H1 (cell line): ENCODE results near the gene MFAP3L. TPM values are rescaled to one million over a fixed set of nuclear protein-coding genes. Genes with fewer than 3 reads are reported as not detected.
"Not testable (repeated sequence)": the region's sequence is repeated elsewhere in the genome, so short reads cannot be mapped to it uniquely, and the experiment has no call there.

ENCODE experiments used
- CTCF ChIA-PET: fragments of 300-600 bp; sonication (Branson Sonifier 250); formaldehyde crosslinking; loops from one replicate; lab custom pipeline; 2021; ENCODE audit not compliant: partially characterized antibody; lab: Charles Lee
- POLR2A ChIA-PET: fragments of 300-600 bp; sonication (Branson Sonifier 250); formaldehyde crosslinking; loops from one replicate; lab custom pipeline; 2021; ENCODE audit warnings: inconsistent platforms; ENCODE audit not compliant: partially characterized antibody; lab: Charles Lee
- DNase-seq, 2 experiments: peaks; one replicate each; pipeline versions ENCODE4 v3.0.0 to v3.0.0-alpha.2; 2010 to 2022; ENCODE audit warnings: low spot score in 2 of 2, low read depth in 1 of 2, mixed read lengths in 1 of 2
- FAIRE-seq: peaks from 2 replicates; lab custom pipeline; 2011; peaks lifted over from hg19 to GRCh38; lab: Jason Lieb, UNC
- H2AFZ ChIP-seq: 2 replicates; pipeline ENCODE4 v1.8.1; 2012; ENCODE audit warnings: low read length, inconsistent platforms
- H2AK5ac ChIP-seq: 2 replicates; pipeline ENCODE4 v1.6.1; 2013; ENCODE audit warnings: low read depth, low read length
- H2BK120ac ChIP-seq: replicated peaks from 2 replicates; pipeline ENCODE3; 2013; ENCODE audit warnings: low read depth, low read length, inconsistent platforms
- H2BK12ac ChIP-seq: 2 replicates; pipeline ENCODE4 v1.6.1; 2013; ENCODE audit warnings: low read depth, low read length
- H2BK15ac ChIP-seq: 2 replicates; pipeline ENCODE4 v1.6.1; 2013; ENCODE audit warnings: low read length
- H2BK20ac ChIP-seq: 2 replicates; pipeline ENCODE4 v1.6.1; 2013; ENCODE audit warnings: low read length
- H2BK5ac ChIP-seq: 2 replicates; pipeline ENCODE4 v1.6.1; 2013; ENCODE audit warnings: low read depth, low read length
- H3K14ac ChIP-seq: 2 replicates; pipeline ENCODE4 v1.6.1; 2013; ENCODE audit warnings: inconsistent platforms; ENCODE audit not compliant: insufficient read length
- H3K18ac ChIP-seq: 2 replicates; pipeline ENCODE4 v1.6.1; 2013; ENCODE audit warnings: low read length; ENCODE audit errors: extremely low read depth
- H3K23ac ChIP-seq: 2 replicates; pipeline ENCODE4 v1.6.1; 2013; ENCODE audit warnings: inconsistent platforms; ENCODE audit not compliant: insufficient read length
- H3K23me2 ChIP-seq: 2 replicates; pipeline ENCODE4 v1.6.1; 2013; ENCODE audit warnings: low read depth, low read length
- H3K27ac ChIP-seq: 2 replicates; pipeline ENCODE4 v1.6.1; 2011; ENCODE audit warnings: low read depth, low read length, inconsistent platforms
- H3K27me3 ChIP-seq, 4 experiments: replicated peaks in 1 of 4; 1 replicate in 1 of 4; 2 replicates in 3 of 4; pipeline versions ENCODE4 v1.6.1 to v1.8.1; 2011 to 2013; ENCODE audit warnings: low read length in 3 of 4, mild to moderate bottlenecking in 3 of 4, inconsistent platforms in 2 of 4, mixed read lengths in 2 of 4, moderate library complexity in 1 of 4; ENCODE audit not compliant: control insufficient read depth in 3 of 4, insufficient read depth in 3 of 4; ENCODE audit errors: extremely low read depth in 1 of 4
- H3K36me3 ChIP-seq, 4 experiments: 2 replicates each; pipeline versions ENCODE4 v1.6.1 to v1.8.1; 2011 to 2013; ENCODE audit warnings: mild to moderate bottlenecking in 4 of 4, low read length in 3 of 4, moderate library complexity in 2 of 4, control low read depth in 1 of 4, inconsistent platforms in 1 of 4; ENCODE audit not compliant: insufficient read depth in 4 of 4, control insufficient read depth in 2 of 4
- H3K4ac ChIP-seq: replicated peaks from 2 replicates; pipeline ENCODE3; 2013; ENCODE audit warnings: low read length, low read depth, mixed read lengths, inconsistent platforms; ENCODE audit not compliant: insufficient read length
- H3K4me1 ChIP-seq, 4 experiments: replicated peaks in 1 of 4; 1 replicate in 1 of 4; 2 replicates in 3 of 4; pipeline versions ENCODE4 v1.6.1 to v1.8.1; 2011 to 2013; ENCODE audit warnings: low read length in 3 of 4, inconsistent platforms in 2 of 4, mixed read lengths in 1 of 4; ENCODE audit not compliant: insufficient read depth in 4 of 4, control insufficient read depth in 3 of 4
- H3K4me2 ChIP-seq, 2 experiments: 2 replicates each; pipeline versions ENCODE4 v1.6.1 to v1.8.1; 2011 to 2013; ENCODE audit warnings: low read depth in 2 of 2, low read length in 2 of 2, control low read depth in 1 of 2, inconsistent platforms in 1 of 2, mild to moderate bottlenecking in 1 of 2; ENCODE audit not compliant: insufficient read depth in 1 of 2
- H3K4me3 ChIP-seq, 4 experiments: fragments of 200-600, 300-600 bp in 1 of 4; sonication (generic), shearing (Covaris generic), sonication (Bioruptor Twin) in 1 of 4; 2 replicates each; pipeline versions ENCODE4 v1.5.1 to v1.8.1; 2011 to 2016; ENCODE audit warnings: low read length in 4 of 4, low read depth in 3 of 4, control low read depth in 2 of 4, inconsistent platforms in 2 of 4, mild to moderate bottlenecking in 2 of 4, mixed read lengths in 1 of 4, moderate library complexity in 1 of 4; ENCODE audit not compliant: insufficient read depth in 2 of 4; ENCODE audit errors: extremely low read depth in 1 of 4
- H3K56ac ChIP-seq: replicated peaks from 2 replicates; pipeline ENCODE3; 2013; ENCODE audit warnings: low read depth, mild to moderate bottlenecking, mixed read lengths, low read length, inconsistent platforms; ENCODE audit not compliant: insufficient read length
- H3K79me1 ChIP-seq: 2 replicates; pipeline ENCODE4 v1.6.1; 2013; ENCODE audit warnings: low read depth, low read length, control low read depth
- H3K79me2 ChIP-seq, 2 experiments: 2 replicates each; pipeline versions ENCODE4 v1.6.1 to v1.8.1; 2012 to 2013; ENCODE audit warnings: low read length in 2 of 2, mild to moderate bottlenecking in 2 of 2, inconsistent platforms in 1 of 2; ENCODE audit not compliant: insufficient read depth in 2 of 2, control insufficient read depth in 1 of 2
- H3K9ac ChIP-seq, 4 experiments: replicated peaks in 1 of 4; 1 replicate in 1 of 4; 2 replicates in 3 of 4; pipeline versions ENCODE4 v1.6.1 to v1.8.1; 2011 to 2013; ENCODE audit warnings: low read depth in 3 of 4, low read length in 3 of 4, control low read depth in 2 of 4, mild to moderate bottlenecking in 2 of 4, moderate library complexity in 2 of 4, inconsistent platforms in 1 of 4; ENCODE audit errors: extremely low read depth in 1 of 4
- H3K9me3 ChIP-seq, 2 experiments: 2 replicates each; pipeline versions ENCODE4 v1.6.1 to v1.8.1; 2012 to 2013; ENCODE audit warnings: mild to moderate bottlenecking in 2 of 2, moderate library complexity in 2 of 2, control low read depth in 1 of 2, inconsistent platforms in 1 of 2, low read depth in 1 of 2, low read length in 1 of 2, mixed read lengths in 1 of 2; ENCODE audit not compliant: insufficient read depth in 2 of 2
- H4K20me1 ChIP-seq, 2 experiments: replicated peaks in 1 of 2; 2 replicates each; pipeline versions ENCODE3 to v1.8.1; 2011 to 2013; ENCODE audit warnings: inconsistent platforms in 2 of 2, low read length in 2 of 2, mild to moderate bottlenecking in 1 of 2; ENCODE audit not compliant: insufficient read depth in 2 of 2, control insufficient read depth in 1 of 2
- H4K5ac ChIP-seq: 2 replicates; pipeline ENCODE4 v1.6.1; 2013; ENCODE audit warnings: low read length, low read depth, mixed read lengths, inconsistent platforms; ENCODE audit not compliant: insufficient read length
- H4K8ac ChIP-seq: 2 replicates; pipeline ENCODE4 v1.8.0; 2013; ENCODE audit warnings: mild to moderate bottlenecking, moderate library complexity, low read length, inconsistent platforms; ENCODE audit not compliant: insufficient read depth; ENCODE audit errors: extremely low read depth
- H4K91ac ChIP-seq: replicated peaks from 2 replicates; pipeline ENCODE3; 2013; ENCODE audit warnings: low read length, mixed read lengths, inconsistent platforms; ENCODE audit not compliant: insufficient read length
- whole genome bisulfite sequencing, 2 experiments: shearing (Covaris generic) in 1 of 2; methylation state at CpG; one replicate each; pipeline versions ENCODE4 v1.1.6 to v1.1.7; 2013 to 2015; ENCODE audit warnings: low lambda C conversion rate in 2 of 2, mixed read lengths in 2 of 2, inconsistent platforms in 1 of 2, low coverage in 1 of 2, missing lambda C conversion rate in 1 of 2; ENCODE audit not compliant: insufficient replicate concordance in 2 of 2, insufficient coverage in 1 of 2, insufficient read length in 1 of 2; ENCODE audit errors: extremely low coverage in 1 of 2, missing lambda C conversion rate in 1 of 2; 5-methylcytosine and 5-hydroxymethylcytosine counted together
- polyA plus RNA-seq, 7 experiments: library from polyadenylated mRNA; depleted of rRNA in 3 of 7; stranded (reverse) in 5 of 7; unstranded in 2 of 7; fragments of >200 nt in 5 of 7; fragments of 200-250 nt in 2 of 7; gene quantifications; 1 replicate in 5 of 7; 2 replicates in 1 of 7; 4 replicates in 1 of 7; pipeline versions ENCODE4 v1.2.1 to v1.2.3, GENCODE V29; 2011 to 2013; ENCODE audit warnings: missing spikeins in 2 of 7, mixed read lengths in 2 of 7
- total RNA-seq: library from RNA; stranded (reverse); fragmentation: NEBNext Ultra II Directional; extraction: Animal tissue kit (Norgen Biotek cat#: 25700); gene quantifications from 2 replicates; pipeline ENCODE4 v1.2.1, GENCODE V29; 2021

Gene MFAP3L
- total and polyA plus RNA-seq, 2 of the 8 experiments (the other 6 are each of a cell fraction or from before 2014, with no cell fraction given), result 7.0 to 9.8 TPM

GRCh38 chr4:170046156-170046555 lies 20.0 kb upstream of the MFAP3L start:
- H3K27me3 ChIP-seq, DNase-seq, CTCF ChIA-PET, H4K91ac ChIP-seq, H3K4ac ChIP-seq, H4K8ac ChIP-seq, H2BK20ac ChIP-seq, H3K27ac ChIP-seq, H2BK120ac ChIP-seq, H3K23ac ChIP-seq, H3K36me3 ChIP-seq, FAIRE-seq, H2BK5ac ChIP-seq, H4K20me1 ChIP-seq, H3K18ac ChIP-seq, H3K4me1 ChIP-seq, H3K14ac ChIP-seq, H3K9ac ChIP-seq, H2BK15ac ChIP-seq, H2AFZ ChIP-seq, H3K79me1 ChIP-seq, H3K4me3 ChIP-seq, H3K23me2 ChIP-seq, H3K56ac ChIP-seq, H3K79me2 ChIP-seq, H3K4me2 ChIP-seq, H4K5ac ChIP-seq, H3K9me3 ChIP-seq, H2BK12ac ChIP-seq, POLR2A ChIA-PET, H2AK5ac ChIP-seq: not testable (repeated sequence)
- 97% methylated on average over 7 of the region's 24 CpGs; no CpG with 5 or more reads in 1 of the 2 experiments for WGBS, 2 experiments
